Loucy (cell line): ENCODE results near the gene ANKDD1A.

ENCODE experiments used
- CTCF ChIP-seq: fragments of 200-600 bp; sonication (generic); conservative IDR thresholded peaks from 2 replicates; pipeline ENCODE4 v1.5.1; 2014; ENCODE audit warnings: mild to moderate bottlenecking, antibody characterized with exemption, low read length
- EZH2phosphoT487 ChIP-seq: fragments of 200-600 bp; IDR thresholded peaks from 2 replicates; pipeline ENCODE4 v1.6.1; 2018; ENCODE audit warnings: antibody characterized with exemption, mild to moderate bottlenecking, moderate library complexity, borderline replicate concordance

GRCh38 chr15:64883997-64884511 is 27.6 kb upstream of the ANKDD1A start:
- TF ChIP-seq CTCF (no peak), EZH2phosphoT487 (no peak)
